Measurements from ENCODE around the gene ABHD16A. TPM values are rescaled to one million over a fixed set of nuclear protein-coding genes. Genes with fewer than 3 reads are reported as not detected.

Gene ABHD16A
- total RNA-seq, 1 donor, result 23.5 TPM

DNA sequence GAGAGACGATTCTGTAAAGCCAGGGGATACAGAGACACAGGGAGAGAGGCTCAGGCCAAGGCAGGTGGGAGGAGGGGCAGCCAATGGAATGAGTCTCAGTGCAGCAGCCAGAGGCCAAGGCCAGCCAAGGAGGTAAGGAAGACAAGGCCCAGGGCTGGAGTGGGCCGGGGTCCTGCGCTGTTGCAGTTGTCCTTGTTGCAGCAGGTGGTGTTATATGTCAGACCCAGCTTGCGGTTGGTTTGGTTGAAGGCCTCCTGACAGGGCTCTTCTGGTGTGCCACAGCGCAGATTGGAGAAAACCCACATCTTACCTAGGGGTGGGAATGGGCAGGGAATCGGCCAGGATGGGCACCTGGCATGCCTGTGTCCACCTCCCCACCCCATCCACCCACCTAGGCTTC, 15.9 kb upstream of the ABHD16A start:
- DNase-seq (ENCODE audit: low read depth), result no peak
- TF ChIP-seq, protein P1, sequence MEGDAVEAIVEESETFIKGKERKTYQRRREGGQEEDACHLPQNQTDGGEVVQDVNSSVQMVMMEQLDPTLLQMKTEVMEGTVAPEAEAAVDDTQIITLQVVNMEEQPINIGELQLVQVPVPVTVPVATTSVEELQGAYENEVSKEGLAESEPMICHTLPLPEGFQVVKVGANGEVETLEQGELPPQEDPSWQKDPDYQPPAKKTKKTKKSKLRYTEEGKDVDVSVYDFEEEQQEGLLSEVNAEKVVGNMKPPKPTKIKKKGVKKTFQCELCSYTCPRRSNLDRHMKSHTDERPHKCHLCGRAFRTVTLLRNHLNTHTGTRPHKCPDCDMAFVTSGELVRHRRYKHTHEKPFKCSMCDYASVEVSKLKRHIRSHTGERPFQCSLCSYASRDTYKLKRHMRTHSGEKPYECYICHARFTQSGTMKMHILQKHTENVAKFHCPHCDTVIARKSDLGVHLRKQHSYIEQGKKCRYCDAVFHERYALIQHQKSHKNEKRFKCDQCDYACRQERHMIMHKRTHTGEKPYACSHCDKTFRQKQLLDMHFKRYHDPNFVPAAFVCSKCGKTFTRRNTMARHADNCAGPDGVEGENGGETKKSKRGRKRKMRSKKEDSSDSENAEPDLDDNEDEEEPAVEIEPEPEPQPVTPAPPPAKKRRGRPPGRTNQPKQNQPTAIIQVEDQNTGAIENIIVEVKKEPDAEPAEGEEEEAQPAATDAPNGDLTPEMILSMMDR (IDR thresholded peaks at IDR 0.05; ENCODE audit: insufficient read depth, low read length), result no peak
- no peak overlapping the region for H3K4me3 ChIP-seq (ENCODE audit: low read depth, low read length)

- H3K4me3 ChIP-seq (ENCODE audit: low read depth, low read length), result no peak overlapping the region
- DNase-seq (ENCODE audit: low read depth), result no peak
- TF ChIP-seq, protein P1 (IDR thresholded peaks at IDR 0.05; ENCODE audit: insufficient read depth, low read length), result no peak
Observed at GRCh38 chr6:31718265-31718664, 15.1 kb upstream of the ABHD16A start.

DNA sequence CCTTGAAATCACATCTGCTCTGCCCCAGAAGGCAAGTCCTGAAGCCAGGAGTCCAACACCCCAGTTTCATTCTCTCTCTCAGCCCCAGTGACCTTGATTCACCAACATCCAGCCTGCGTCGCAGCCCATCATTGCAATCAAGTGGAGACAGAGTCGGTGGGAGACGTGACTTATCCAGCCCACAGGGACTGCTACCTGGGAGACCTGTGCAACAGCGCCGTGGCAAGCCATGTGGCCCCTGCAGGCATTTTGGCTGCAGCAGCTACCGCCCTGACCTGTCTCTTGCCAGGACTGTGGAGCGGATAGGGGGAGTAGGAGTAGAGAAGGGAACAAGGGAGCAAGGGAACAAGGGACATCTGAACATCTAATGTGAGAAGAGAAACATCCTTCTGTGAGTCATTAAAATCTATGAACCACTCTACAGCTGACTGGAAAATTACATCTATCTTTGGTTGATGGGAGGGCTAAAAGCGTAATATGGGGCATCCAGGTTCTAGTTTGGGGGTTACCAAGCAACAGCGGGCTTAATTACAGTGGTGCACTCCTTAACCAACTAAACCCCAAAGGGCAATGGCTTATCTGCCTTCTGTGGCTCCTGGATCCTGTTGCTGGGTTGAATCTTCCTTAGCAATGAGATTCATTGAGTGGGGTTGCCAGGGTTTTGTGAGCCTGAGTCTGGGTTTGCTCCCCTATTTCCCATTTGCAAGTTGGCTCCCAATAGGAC, 14.5 kb upstream of the ABHD16A start:
- no peak for DNase-seq (ENCODE audit: low read depth)
- TF ChIP-seq, protein P1 (IDR thresholded peaks at IDR 0.05; ENCODE audit: insufficient read depth, low read length), result no peak
- no peak overlapping the region for H3K4me3 ChIP-seq (ENCODE audit: low read depth, low read length)

GRCh38 chr6:31715022-31715958, 12.2 kb upstream of the ABHD16A start, which contains the start of gene LY6G6D:
TSS of gene LY6G6D (plus strand) at chr6:31715348. CDS start at chr6:31715356, 8 bp downstream.
- no peak for DNase-seq (ENCODE audit: low read depth)
- TF ChIP-seq, protein P1 (IDR thresholded peaks at IDR 0.05; ENCODE audit: insufficient read depth, low read length), result no peak
- no peak within 1 kb of the TSS for H3K4me3 ChIP-seq (ENCODE audit: low read depth, low read length)

- TF ChIP-seq, protein P1 (IDR thresholded peaks at IDR 0.05; ENCODE audit: insufficient read depth, low read length), result no peak
- DNase-seq (ENCODE audit: low read depth), result no peak
- no peak overlapping the region for H3K4me3 ChIP-seq (ENCODE audit: low read depth, low read length)
Observed at GRCh38 chr6:31713991-31714684, 11.0 kb upstream of the ABHD16A start.

DNA sequence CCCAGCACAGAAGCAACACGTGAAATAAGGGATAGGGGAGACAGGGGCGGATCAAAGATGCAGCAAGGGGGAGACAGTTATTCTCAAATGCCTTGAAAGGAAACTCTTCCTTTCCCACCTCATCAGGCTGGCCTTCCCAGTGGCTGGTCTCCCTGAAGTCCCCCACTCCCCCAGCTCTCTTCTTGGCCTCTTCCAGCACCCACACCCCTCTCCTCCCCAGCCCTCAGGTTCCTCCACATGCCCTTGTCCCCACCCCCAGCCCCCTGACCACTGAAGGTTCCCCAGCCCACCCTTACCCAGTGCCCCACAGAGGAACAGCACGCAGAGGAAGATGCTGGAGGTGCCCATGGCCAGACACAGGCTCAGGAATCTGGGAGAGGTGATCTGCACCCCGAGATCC, 10.3 kb upstream of the ABHD16A start:
- TF ChIP-seq, protein P1 (IDR thresholded peaks at IDR 0.05; ENCODE audit: insufficient read depth, low read length), result no peak
- DNase-seq (ENCODE audit: low read depth), result no peak
- H3K4me3 ChIP-seq (ENCODE audit: low read depth, low read length), result no peak overlapping the region

All from fibroblast of the aortic adventitia (primary cell).